Measurements from ENCODE around the gene ADAMTS17.
"Not testable (repeated sequence)": the region's sequence is repeated elsewhere in the genome, so short reads cannot be mapped to it uniquely, and the experiment has no call there.

Gene ADAMTS17

DNA sequence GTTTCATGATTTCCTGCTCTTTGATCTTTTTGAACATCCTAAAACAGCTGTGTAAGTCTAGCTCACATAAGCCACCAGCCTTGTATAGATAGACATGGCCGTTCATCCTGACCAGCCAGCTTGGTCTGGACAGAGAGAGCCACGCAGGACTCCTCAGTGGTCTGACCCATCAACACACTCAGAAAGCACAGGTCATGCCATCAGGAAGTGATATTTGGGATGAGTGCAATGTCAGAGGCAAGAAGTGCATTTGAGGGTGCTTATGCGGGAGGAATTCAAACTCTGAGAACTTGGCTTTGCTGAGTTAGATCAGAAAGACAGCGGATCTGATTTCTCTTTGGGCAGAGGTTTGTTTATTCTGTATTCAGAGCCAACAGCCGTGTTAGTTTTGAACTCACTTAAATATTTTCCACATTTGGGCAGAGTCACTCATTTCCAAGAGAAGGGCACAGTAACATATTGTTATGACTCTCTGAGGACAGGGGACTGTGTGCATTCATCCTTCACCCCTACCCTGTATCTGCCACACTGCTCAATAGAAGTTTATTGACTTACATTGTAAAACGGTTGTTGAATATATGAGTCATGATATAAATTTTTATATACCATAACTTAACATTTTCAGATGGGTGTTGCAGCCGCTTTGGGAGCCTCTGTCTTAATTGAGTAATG is 383.2 kb downstream of the ADAMTS17 start:
- no peak for DNase-seq

GRCh38 chr15:99957642-99958013 is 384.1 kb downstream of the ADAMTS17 start:
- DNase-seq, result no peak

GRCh38 chr15:99956820-99957641 is 384.7 kb downstream of the ADAMTS17 start:
- DNase-seq, result no peak

GRCh38 chr15:99956022-99956775 is 385.6 kb downstream of the ADAMTS17 start:
- DNase-seq, result no peak

DNA sequence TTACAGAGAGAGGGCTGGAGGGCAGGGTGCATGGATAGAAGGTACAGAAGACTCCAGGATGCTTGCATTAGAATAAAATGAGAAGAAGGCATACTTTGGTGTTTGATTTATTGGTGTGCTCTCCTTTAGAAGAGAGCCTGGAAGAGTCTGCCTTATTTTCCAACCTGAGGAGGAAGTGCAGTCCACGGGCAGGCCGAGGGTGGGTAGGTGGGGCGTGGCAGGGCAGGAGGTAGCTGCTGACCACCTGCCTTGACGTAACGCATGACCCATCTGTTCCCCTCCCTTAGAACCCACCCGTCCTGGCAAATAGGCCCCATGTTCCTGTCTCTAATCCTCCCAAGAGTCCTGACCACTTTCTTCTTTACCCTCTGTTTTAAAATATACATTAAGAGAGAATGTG is 386.2 kb downstream of the ADAMTS17 start:
- DNase-seq, result no peak

GRCh38 chr15:99955181-99955525 is 386.6 kb downstream of the ADAMTS17 start:
- DNase-seq, result no peak

DNA sequence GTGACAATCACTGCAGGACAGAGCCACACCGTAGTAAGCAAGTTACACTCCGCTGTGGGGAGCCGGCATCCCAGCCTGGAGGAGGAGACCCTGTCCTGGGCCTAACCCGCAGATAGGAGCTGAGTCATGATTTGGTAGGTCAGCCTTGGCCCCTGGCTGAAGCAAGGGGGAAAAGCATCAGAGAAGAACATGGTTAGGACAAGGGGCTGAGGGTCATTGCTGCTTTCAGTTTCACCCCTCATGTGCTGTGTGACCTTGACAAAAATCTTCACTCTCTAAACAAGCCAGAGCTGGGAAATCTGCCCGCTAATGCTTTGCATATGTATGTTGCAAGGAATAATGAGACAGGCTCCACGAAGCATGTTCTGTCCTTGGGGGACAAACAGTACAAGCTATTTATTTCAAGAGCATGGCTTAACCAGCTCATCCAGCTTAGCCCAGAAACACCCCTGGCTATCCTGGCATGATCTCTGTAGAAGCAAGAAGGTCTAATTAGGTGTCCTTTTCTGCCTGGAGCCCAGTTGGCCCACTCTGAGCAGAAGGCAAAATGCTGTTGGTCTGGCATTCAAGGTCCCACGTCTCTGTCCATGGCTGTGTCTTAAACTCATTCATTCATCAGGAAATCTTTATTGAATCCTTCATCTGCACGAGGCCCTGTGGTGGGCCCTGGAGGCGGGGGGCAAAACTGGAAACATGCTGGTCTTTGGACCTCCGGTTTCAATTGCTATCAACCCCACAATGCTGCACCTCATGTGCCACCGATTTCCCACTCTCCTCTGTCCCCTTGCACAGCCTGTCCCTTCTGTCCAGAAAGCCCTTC is 387.2 kb downstream of the ADAMTS17 start:
- DNase-seq, result no peak

DNA sequence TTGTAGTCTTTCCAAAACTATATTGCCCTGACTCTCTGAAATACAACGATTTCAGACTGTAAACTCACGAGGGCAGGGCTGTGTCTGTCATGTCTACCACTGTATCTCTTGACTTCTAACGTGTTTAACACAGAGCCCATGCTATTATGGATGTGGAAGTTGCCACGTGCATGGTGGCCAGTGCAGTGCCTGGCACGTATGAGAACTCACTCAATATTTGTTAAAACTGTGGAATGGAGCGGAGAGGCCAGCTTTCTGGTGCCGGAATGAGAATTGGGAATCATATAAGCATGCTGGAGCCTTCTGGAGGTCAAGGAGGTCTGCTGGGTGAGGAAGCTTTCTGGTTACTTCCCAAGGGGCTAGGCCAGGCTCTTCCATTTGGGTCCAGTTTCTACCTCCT is 387.9 kb downstream of the ADAMTS17 start:
- DNase-seq, result no peak

DNA sequence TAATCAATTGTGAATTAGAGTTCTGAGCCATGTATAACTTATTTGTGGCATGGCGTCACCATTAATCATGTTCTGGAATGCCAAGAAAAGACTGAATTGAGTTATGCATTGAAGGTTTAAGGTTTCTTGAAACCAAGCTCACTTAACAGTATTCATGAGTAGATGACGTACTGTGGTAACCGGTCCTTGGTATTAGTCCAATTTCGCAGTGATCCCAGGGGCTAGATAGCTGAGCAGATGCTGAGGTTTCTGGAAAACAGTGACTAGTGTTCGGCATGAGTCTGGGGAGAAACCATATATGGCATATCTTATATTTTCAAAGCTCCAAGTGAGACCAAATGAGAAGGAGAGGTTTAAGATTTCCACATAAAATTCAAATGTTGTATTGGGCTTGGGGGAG is 390.3 kb downstream of the ADAMTS17 start:
- no peak for DNase-seq

DNA sequence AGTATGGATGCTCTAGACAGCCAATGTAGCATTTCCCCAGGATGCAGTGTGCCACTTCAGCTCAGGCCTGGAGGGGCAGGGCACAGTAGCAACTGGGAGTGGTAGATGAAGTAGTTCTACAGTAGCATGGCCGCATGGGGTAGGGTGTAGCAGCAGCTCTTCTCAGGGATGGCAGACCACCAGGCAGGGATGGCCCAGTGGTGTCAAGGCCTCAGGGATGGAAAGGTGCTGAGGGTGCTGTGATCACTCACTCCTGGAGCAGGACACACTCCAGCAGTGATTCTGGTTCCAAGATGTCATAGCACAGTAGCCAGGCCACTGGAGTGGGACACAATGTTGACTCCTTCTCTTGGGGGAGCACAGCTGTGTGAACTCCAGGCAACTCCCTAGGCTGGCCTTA is 397.6 kb downstream of the ADAMTS17 start:
- no peak for DNase-seq

GRCh38 chr15:99943466-99943865 is 398.3 kb downstream of the ADAMTS17 start:
- DNase-seq, result no peak

- no peak for DNase-seq
These were observed 408.9 kb downstream of the ADAMTS17 start for GRCh38 chr15:99932676-99933402.

- DNase-seq, result no peak
These were observed 409.8 kb downstream of the ADAMTS17 start for GRCh38 chr15:99931703-99932603.

DNA sequence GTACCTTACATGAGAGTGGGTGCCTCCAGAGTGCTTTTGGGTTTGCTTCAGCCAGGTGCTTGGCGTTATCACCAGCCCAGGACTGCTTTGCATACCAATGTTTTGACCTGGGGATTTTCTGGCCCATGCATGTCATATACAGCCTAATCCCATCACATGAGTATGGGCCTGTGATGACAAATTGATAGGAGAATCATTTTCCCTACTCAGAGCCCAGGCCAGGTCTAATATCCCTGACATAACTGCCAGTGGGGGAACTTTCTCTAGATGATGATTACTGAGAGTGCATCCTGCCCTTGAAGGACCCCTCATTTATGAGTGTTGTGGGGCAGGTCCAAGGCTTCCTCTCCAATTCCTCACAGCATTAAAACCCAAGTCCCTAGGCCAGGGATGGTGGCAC is 411.1 kb downstream of the ADAMTS17 start:
- DNase-seq, result no peak

DNA sequence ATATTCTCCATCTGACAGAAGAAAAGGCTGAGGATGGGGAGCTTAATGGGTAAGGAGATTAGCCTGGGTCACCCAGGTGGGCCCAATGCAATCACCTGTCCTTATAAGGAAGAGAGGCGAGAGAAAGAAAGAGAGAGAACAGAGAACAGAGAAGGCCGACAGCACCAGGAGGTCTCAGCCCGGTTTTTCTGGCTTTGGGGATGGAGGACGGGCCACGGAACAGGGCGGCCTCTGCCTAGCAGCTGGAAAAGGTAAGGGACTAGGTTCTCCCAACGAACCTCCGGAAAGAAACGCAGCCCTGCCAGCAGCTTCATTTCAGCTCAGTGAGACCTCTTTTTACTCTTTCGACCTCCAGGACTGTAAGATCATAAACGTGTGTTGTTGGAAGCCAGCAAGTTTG is 412.5 kb downstream of the ADAMTS17 start:
- DNase-seq, result no peak

GRCh38 chr15:99928429-99928981 is 413.3 kb downstream of the ADAMTS17 start:
- DNase-seq, result no peak

GRCh38 chr15:99926532-99926931 is 415.2 kb downstream of the ADAMTS17 start:
- DNase-seq, result not testable (repeated sequence)

DNA sequence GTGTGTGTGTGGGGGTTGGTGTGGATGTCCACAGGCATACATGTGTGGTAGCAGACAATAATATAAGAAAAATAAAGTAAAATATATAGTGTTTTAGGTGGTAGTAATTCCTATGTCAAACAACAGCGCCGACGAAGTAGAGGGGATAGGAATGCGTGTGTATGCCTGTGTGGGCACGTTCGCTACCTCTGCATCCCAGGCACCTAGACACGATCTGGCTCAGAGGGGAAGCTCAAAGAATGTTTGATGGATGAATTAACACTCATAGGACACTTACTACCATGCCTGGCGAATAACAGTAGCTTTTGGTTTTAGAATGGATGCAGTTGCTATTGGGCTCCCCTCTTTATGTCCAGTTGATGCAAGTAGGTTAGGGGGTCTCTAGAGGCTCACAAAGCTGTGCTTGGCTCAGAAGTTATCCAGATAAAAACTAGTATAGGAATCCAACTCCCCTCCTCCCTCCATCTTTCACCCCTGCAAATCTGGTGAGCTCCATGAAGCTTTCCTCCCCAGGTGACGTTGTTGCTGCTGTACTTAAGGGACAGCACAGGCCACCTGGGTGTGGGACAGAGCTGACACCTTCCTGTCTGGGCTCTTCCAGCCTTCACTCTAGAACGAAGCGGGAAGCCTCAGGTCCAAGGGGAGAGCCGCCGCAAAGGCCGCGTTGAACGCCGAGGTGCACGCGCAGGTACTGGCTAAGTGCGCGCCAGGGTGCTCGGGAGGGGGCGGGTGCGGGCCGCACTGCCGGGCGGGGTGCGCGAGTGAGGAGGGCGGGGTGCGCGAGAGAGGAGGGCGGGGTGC is 415.9 kb downstream of the ADAMTS17 start:
- DNase-seq, result no peak

GRCh38 chr15:99923711-99924110 is 418.1 kb downstream of the ADAMTS17 start:
- DNase-seq, result no peak

Measured in DMS153 (cell line).